Measurements from ENCODE around the gene MKX. TPM values are rescaled to one million over a fixed set of nuclear protein-coding genes. Genes with fewer than 3 reads are reported as not detected.

The MKX gene
- total RNA-seq, 4 donors from 2014 or later, result 0.84 to 1.3 (median 1.1) TPM

DNA sequence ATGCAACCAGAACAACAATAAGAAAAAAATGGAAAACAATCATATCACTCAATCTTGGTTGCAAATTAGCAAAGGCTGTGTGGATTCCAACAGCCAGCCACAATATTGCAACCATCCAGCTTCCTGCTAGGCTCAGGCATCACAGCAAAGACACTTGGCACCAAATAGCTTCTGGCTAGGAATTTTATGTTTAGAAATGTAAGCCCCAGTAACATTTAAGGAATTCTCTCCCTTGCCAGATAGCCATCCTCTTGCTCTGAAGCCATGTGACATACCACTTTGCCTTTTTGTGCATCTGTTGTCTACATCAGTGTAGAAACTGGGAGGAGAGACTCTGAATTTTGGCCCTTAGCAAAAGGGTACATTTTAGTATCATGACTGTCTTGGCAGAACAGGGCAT lies 22.2 kb downstream of the MKX start:
- H3K4me3 ChIP-seq (ENCODE audit: low read depth, poor library complexity, severe bottlenecking), result no peak overlapping the region
- no peak for DNase-seq (ENCODE audit: low spot score in 2 of 2)
- no peak for TF ChIP-seq POLR2A (IDR thresholded peaks at IDR 0.05)
- TF ChIP-seq, protein P1, sequence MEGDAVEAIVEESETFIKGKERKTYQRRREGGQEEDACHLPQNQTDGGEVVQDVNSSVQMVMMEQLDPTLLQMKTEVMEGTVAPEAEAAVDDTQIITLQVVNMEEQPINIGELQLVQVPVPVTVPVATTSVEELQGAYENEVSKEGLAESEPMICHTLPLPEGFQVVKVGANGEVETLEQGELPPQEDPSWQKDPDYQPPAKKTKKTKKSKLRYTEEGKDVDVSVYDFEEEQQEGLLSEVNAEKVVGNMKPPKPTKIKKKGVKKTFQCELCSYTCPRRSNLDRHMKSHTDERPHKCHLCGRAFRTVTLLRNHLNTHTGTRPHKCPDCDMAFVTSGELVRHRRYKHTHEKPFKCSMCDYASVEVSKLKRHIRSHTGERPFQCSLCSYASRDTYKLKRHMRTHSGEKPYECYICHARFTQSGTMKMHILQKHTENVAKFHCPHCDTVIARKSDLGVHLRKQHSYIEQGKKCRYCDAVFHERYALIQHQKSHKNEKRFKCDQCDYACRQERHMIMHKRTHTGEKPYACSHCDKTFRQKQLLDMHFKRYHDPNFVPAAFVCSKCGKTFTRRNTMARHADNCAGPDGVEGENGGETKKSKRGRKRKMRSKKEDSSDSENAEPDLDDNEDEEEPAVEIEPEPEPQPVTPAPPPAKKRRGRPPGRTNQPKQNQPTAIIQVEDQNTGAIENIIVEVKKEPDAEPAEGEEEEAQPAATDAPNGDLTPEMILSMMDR (IDR thresholded peaks at IDR 0.05), result no peak
- intact Hi-C loops (cut with DNase I; ENCODE audit: low total_unique reads), result no loop called here

DNA sequence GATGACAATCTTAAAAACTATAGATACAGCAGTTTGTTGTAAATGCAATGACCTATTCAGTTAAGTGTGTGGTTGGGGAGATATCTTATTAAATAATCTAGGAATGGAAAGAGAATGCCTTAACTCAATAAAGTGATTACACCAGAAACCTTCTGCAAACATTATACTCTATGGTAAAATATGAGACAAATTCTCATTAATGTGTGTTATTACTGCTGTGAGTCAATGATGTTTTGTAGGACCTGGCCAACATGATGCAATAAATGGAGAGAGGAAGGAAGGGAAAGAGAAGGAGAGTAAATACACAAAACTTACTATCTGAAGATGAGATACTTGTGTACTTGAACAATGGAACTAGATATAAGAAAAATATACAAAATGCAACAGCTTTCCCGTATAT lies 25.1 kb downstream of the MKX start:
- no peak for DNase-seq (ENCODE audit: low spot score in 2 of 2)
- no peak for TF ChIP-seq POLR2A (IDR thresholded peaks at IDR 0.05)
- TF ChIP-seq, protein P1 (IDR thresholded peaks at IDR 0.05), result no peak
- intact Hi-C loops (cut with DNase I; ENCODE audit: low total_unique reads), result no loop called here
- WGBS, 2 donors, result 97 to 98% methylated on average over 1 of the region's 1 CpG
- no peak overlapping the region for H3K4me3 ChIP-seq (ENCODE audit: low read depth, poor library complexity, severe bottlenecking)

GRCh38 chr10:27719052-27719451 lies 26.6 kb downstream of the MKX start:
- intact Hi-C loops (cut with DNase I; ENCODE audit: low total_unique reads), result no loop called here
- H3K4me3 ChIP-seq (ENCODE audit: low read depth, poor library complexity, severe bottlenecking), result no peak overlapping the region
- 77 to 84% methylated on average over 3 of the region's 3 CpGs for WGBS, 2 donors
- TF ChIP-seq POLR2A (IDR thresholded peaks at IDR 0.05), result no peak
- TF ChIP-seq, protein P1 (IDR thresholded peaks at IDR 0.05), result no peak
- no peak for DNase-seq (ENCODE audit: low spot score in 2 of 2)

DNA sequence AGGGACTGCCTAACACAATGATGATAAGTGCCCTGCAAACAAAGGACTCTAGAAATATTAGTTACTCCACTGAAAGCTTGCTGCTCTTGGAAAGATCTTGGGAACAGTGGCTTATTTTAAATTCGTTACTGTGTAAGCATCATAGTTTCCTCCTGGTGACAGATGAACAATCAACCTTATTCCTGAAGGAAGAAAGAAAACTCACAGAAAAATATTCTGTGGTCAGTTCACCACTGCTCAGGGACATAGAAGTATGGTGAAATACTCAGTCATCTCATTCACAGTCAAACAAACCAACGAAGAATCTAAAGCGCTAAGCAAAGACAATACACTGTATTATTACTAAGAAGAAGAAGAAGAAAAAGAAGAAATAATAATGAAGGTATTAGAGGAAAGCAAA lies 27.8 kb downstream of the MKX start:
- intact Hi-C loops (cut with DNase I; ENCODE audit: low total_unique reads), result no loop called here
- H3K4me3 ChIP-seq (ENCODE audit: low read depth, poor library complexity, severe bottlenecking), result no peak overlapping the region
- WGBS, 2 donors, result 85 to 92% methylated on average over 3 of the region's 3 CpGs
- TF ChIP-seq POLR2A (IDR thresholded peaks at IDR 0.05), result no peak
- TF ChIP-seq, protein P1 (IDR thresholded peaks at IDR 0.05), result no peak
- no peak for DNase-seq (ENCODE audit: low spot score in 2 of 2)

DNA sequence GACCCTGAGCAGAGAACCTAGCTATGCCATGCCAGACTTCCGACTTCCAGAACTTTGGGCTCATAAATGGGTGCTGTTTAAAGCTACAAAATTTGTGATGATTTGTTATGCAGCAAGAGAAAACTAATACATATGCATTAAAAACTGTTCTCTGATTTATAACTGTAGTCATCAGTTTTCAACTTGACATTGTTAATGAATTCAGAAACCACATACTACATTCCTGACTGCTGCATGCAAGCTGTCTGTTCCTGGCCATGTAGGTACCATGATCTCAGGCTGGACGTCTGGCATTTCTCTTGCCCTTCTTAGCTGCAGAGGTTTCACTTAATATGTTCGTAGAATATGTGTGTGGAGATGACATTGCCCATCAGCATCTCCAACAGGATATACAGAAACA lies 28.4 kb downstream of the MKX start:
- H3K4me3 ChIP-seq (ENCODE audit: low read depth, poor library complexity, severe bottlenecking), result no peak overlapping the region
- 88 to 94% methylated on average over 3 of the region's 3 CpGs for WGBS, 2 donors
- DNase-seq (ENCODE audit: low spot score in 2 of 2), result no peak
- no peak for TF ChIP-seq POLR2A (IDR thresholded peaks at IDR 0.05)
- TF ChIP-seq, protein P1 (IDR thresholded peaks at IDR 0.05), result no peak
- intact Hi-C loops (cut with DNase I; ENCODE audit: low total_unique reads), result no loop called here

- 84 to 90% methylated on average over 5 of the region's 5 CpGs for WGBS, 2 donors
- TF ChIP-seq POLR2A (IDR thresholded peaks at IDR 0.05), result no peak
- TF ChIP-seq, protein P1 (IDR thresholded peaks at IDR 0.05), result no peak
- DNase-seq (ENCODE audit: low spot score in 2 of 2), result no peak
- no peak overlapping the region for H3K4me3 ChIP-seq (ENCODE audit: low read depth, poor library complexity, severe bottlenecking)
- intact Hi-C loops (cut with DNase I; ENCODE audit: low total_unique reads), result no loop called here
Measured at GRCh38 chr10:27716521-27716920, 29.1 kb downstream of the MKX start.

All from lower leg skin (tissue), 4 donors.